Liver (tissue), 9 donors: ENCODE data around the gene ITPKC. TPM values are rescaled to one million over a fixed set of nuclear protein-coding genes. Genes with fewer than 3 reads are reported as not detected.

ENCODE experiments used
- DNase-seq: peaks from one replicate; pipeline ENCODE4 v3.0.0-alpha.2; 2017; ENCODE audit warnings: low spot score
- H3K27ac ChIP-seq, 2 donors: one replicate each; pipeline ENCODE4 v1.7.0; 2013; ENCODE audit warnings: inconsistent platforms in 2 of 2, low read length in 2 of 2, control low read depth in 1 of 2, low read depth in 1 of 2, mild to moderate bottlenecking in 1 of 2
- H3K27me3 ChIP-seq, 4 donors: one replicate each; pipeline versions ENCODE4 v1.6.1 to v1.7.0; 2013; ENCODE audit warnings: low read length in 3 of 4, inconsistent platforms in 1 of 4, mild to moderate bottlenecking in 1 of 4, moderate library complexity in 1 of 4; ENCODE audit not compliant: control insufficient read depth in 4 of 4, insufficient read depth in 4 of 4
- H3K36me3 ChIP-seq, 4 donors: one replicate each; pipeline versions ENCODE4 v1.6.1 to v1.7.0; 2013; ENCODE audit warnings: low read length in 3 of 4, mild to moderate bottlenecking in 3 of 4, low read depth in 1 of 4, moderate library complexity in 1 of 4; ENCODE audit not compliant: control insufficient read depth in 4 of 4, insufficient read depth in 3 of 4
- H3K4me1 ChIP-seq, 4 donors: one replicate each; pipeline versions ENCODE4 v1.6.1 to v1.7.0; 2013; ENCODE audit warnings: low read length in 3 of 4, mild to moderate bottlenecking in 3 of 4, moderate library complexity in 1 of 4; ENCODE audit not compliant: control insufficient read depth in 4 of 4, insufficient read depth in 4 of 4
- H3K4me3 ChIP-seq, 3 donors: one replicate each; pipeline versions ENCODE4 v1.6.1 to v1.7.0; 2013; ENCODE audit warnings: low read length in 3 of 3, control low read depth in 1 of 3, low read depth in 1 of 3, mild to moderate bottlenecking in 1 of 3
- H3K9ac ChIP-seq, 2 donors: one replicate each; pipeline ENCODE4 v1.7.0; 2013; ENCODE audit warnings: low read length in 2 of 2, mild to moderate bottlenecking in 2 of 2, moderate library complexity in 2 of 2, control low read depth in 1 of 2, low read depth in 1 of 2
- H3K9me3 ChIP-seq, 4 donors: one replicate each; pipeline versions ENCODE4 v1.6.1 to v1.7.0; 2013; ENCODE audit warnings: low read length in 3 of 4; ENCODE audit not compliant: control insufficient read depth in 4 of 4
- ATF3 ChIP-seq: IDR thresholded peaks from 2 replicates; pipeline ENCODE4 v1.6.1; 2016; ENCODE audit warnings: antibody characterized with exemption
- CTCF ChIP-seq: fragments of 150-350 bp; IDR thresholded peaks from 2 replicates; pipeline ENCODE4 v1.5.1; 2017; ENCODE audit warnings: improper control_type of control experiment, low read depth, low read length; ENCODE audit not compliant: missing input control
- EGR1 ChIP-seq, 2 donors: IDR thresholded peaks; 2 replicates each; pipeline ENCODE4 v1.6.1; 2016 to 2018; ENCODE audit warnings: antibody characterized with exemption in 2 of 2, low read depth in 2 of 2
- FOXA1 ChIP-seq: IDR thresholded peaks from 2 replicates; pipeline ENCODE4 v1.6.1; 2016; ENCODE audit warnings: antibody characterized with exemption
- FOXA2 ChIP-seq: IDR thresholded peaks from 2 replicates; pipeline ENCODE4 v1.6.1; 2016; ENCODE audit warnings: antibody characterized with exemption
- GABPA ChIP-seq, 2 donors: IDR thresholded peaks in 1 of 2; conservative IDR thresholded peaks in 1 of 2; 2 replicates each; pipeline ENCODE4 v1.6.1; 2016; ENCODE audit warnings: antibody characterized with exemption in 2 of 2, mild to moderate bottlenecking in 1 of 2, moderate library complexity in 1 of 2
- HNF4A ChIP-seq, 2 donors: conservative IDR thresholded peaks; 2 replicates each; pipeline ENCODE4 v1.6.1; 2016; ENCODE audit warnings: antibody characterized with exemption in 2 of 2, mild to moderate bottlenecking in 2 of 2
- HNF4G ChIP-seq: IDR thresholded peaks from 2 replicates; pipeline ENCODE4 v1.6.1; 2016; ENCODE audit warnings: antibody characterized with exemption
- JUND ChIP-seq, 2 donors: IDR thresholded peaks; 2 replicates each; pipeline ENCODE4 v1.6.1; 2016; ENCODE audit warnings: antibody characterized with exemption in 2 of 2
- MAX ChIP-seq: IDR thresholded peaks from 2 replicates; pipeline ENCODE4 v1.6.1; 2016; ENCODE audit warnings: antibody characterized with exemption
- NR2F2 ChIP-seq: IDR thresholded peaks from 2 replicates; pipeline ENCODE4 v1.6.1; 2016; ENCODE audit warnings: antibody characterized with exemption
- RAD21 ChIP-seq, 2 donors: IDR thresholded peaks; 2 replicates each; pipeline ENCODE4 v1.6.1; 2016; ENCODE audit warnings: antibody characterized with exemption in 2 of 2, mild to moderate bottlenecking in 2 of 2
- REST ChIP-seq: IDR thresholded peaks from 2 replicates; pipeline ENCODE4 v1.6.1; 2016; ENCODE audit warnings: antibody characterized with exemption, mild to moderate bottlenecking
- RXRA ChIP-seq, 2 donors: IDR thresholded peaks; 2 replicates each; pipeline ENCODE4 v1.6.1; 2017 to 2018; ENCODE audit warnings: antibody characterized with exemption in 2 of 2, mild to moderate bottlenecking in 1 of 2
- SP1 ChIP-seq: IDR thresholded peaks from 2 replicates; pipeline ENCODE4 v1.6.1; 2018; ENCODE audit warnings: antibody characterized with exemption, mild to moderate bottlenecking
- TAF1 ChIP-seq: conservative IDR thresholded peaks from 2 replicates; pipeline ENCODE4 v1.6.1; 2016; ENCODE audit warnings: antibody characterized with exemption, mild to moderate bottlenecking
- YY1 ChIP-seq: IDR thresholded peaks from 2 replicates; pipeline ENCODE4 v1.6.1; 2016; ENCODE audit warnings: antibody characterized with exemption, mild to moderate bottlenecking
- ZBTB33 ChIP-seq: IDR thresholded peaks from 2 replicates; pipeline ENCODE4 v1.6.1; 2016; ENCODE audit warnings: antibody characterized with exemption
- WGBS: extraction: QIAGEN DNeasy Blood & Tissue Kit; methylation state at CpG from one replicate; pipeline ENCODE4 v1.1.7; 2013; 5-methylcytosine and 5-hydroxymethylcytosine counted together
- polyA plus RNA-seq, 2 donors: library from polyadenylated mRNA; stranded (reverse) in 1 of 2; unstranded in 1 of 2; fragments of 200-250 nt in 1 of 2; fragments of >200 nt in 1 of 2; fragmentation: Nextera tagmentation in 1 of 2; extraction: Ambion mirVana in 1 of 2; gene quantifications; one replicate each; pipeline versions ENCODE4 v1.2.1 to v1.2.3, GENCODE V29; 2013 to 2015
- total RNA-seq, 2 donors: library from RNA; depleted of rRNA; stranded (reverse); fragments of >200 nt; gene quantifications; one replicate each; pipeline ENCODE4 v1.2.3, GENCODE V29; 2014
- donor health status: healthy.
- donor health status: healthy.
- donor health status: healthy.
- donor health status: healthy.
- donor health status: healthy.

The ITPKC gene
- total and polyA plus RNA-seq, 4 donors: 4.2 to 12.5 (median 7.7) TPM

- Histone ChIP-seq H3K27ac (peak overlapping the region; percentile 84 to 92), H3K4me3 (peak overlapping the region; percentile 62 to 81 (median 74)), H3K9me3 (no peaks in the 10 kb centered on the region), H3K4me1 (peaks cover 0 to 19% (median 13%) of the 10 kb centered on the region in 4 donors), H3K27me3 (no peaks in the 10 kb centered on the region), H3K36me3 (peaks cover 0 to 3% (median 1%) of the 10 kb centered on the region in 4 donors), H3K9ac (peak overlapping the region; percentile 18 to 61)
- no peak for DNase-seq
- WGBS: 22% methylated on average over 7 of the region's 7 CpGs
- no peak for TF ChIP-seq NR2F2
- no peak for TF ChIP-seq ATF3
- no peak for TF ChIP-seq CTCF
- no peak for TF ChIP-seq YY1
- TF ChIP-seq EGR1 (IDR thresholded peaks at IDR 0.05; ENCODE audit: low read depth in 2 of 2): no peak
Measured at GRCh38 chr19:40778706-40779284, 61.9 kb downstream of the ITPKC start.

GRCh38 chr19:40780582-40780981 is 63.7 kb downstream of the ITPKC start:
- 97% methylated on average over 5 of the region's 5 CpGs for WGBS
- H3K9ac ChIP-seq: no peak overlapping the region
- H3K27me3 ChIP-seq: no peaks in the 10 kb centered on the region
- no peak overlapping the region for H3K4me3 ChIP-seq
- no peak for DNase-seq
- no peaks in the 10 kb centered on the region for H3K9me3 ChIP-seq
- peaks cover 0 to 3% (median 2%) of the 10 kb centered on the region in 4 donors for H3K36me3 ChIP-seq
- peaks cover 0 to 19% (median 13%) of the 10 kb centered on the region in 4 donors for H3K4me1 ChIP-seq
- no peak overlapping the region for H3K27ac ChIP-seq
- no peak for TF ChIP-seq ATF3
- no peak for TF ChIP-seq FOXA2
- no peak for TF ChIP-seq RXRA (IDR thresholded peaks at IDR 0.05)
- no peak for TF ChIP-seq MAX
- no peak for TF ChIP-seq YY1
- TF ChIP-seq CTCF: no peak
- TF ChIP-seq RAD21 (IDR thresholded peaks at IDR 0.05): no peak
- no peak for TF ChIP-seq SP1
- TF ChIP-seq FOXA1: no peak
- no peak for TF ChIP-seq REST
- TF ChIP-seq GABPA (IDR thresholded peaks at IDR 0.05 in 1 of 2, conservative IDR thresholded peaks at IDR 0.05 in 1 of 2): no peak
- no peak for TF ChIP-seq EGR1 (IDR thresholded peaks at IDR 0.05; ENCODE audit: low read depth in 2 of 2)
- TF ChIP-seq JUND (IDR thresholded peaks at IDR 0.05): no peak
- no peak for TF ChIP-seq HNF4G
- no peak for TF ChIP-seq NR2F2
- no peak for TF ChIP-seq ZBTB33
- no peak for TF ChIP-seq TAF1
- TF ChIP-seq HNF4A (conservative IDR thresholded peaks at IDR 0.05): no peak
